GM19043 (cell line): ENCODE measurements around the gene COL4A2.
A peak's percentile ranks its signal among the peaks of the same experiment; 100 is the strongest.
"Not testable (repeated sequence)": the region's sequence is repeated elsewhere in the genome, so short reads cannot be mapped to it uniquely, and the experiment has no call there.

Experiments used
- ATAC-seq: cut with Tn5 transposase; IDR thresholded peaks from one replicate; pipeline ENCODE4 v1.9.1; 2021; ENCODE audit warnings: low read depth; ENCODE audit not compliant: unreplicated experiment

The COL4A2 gene

DNA sequence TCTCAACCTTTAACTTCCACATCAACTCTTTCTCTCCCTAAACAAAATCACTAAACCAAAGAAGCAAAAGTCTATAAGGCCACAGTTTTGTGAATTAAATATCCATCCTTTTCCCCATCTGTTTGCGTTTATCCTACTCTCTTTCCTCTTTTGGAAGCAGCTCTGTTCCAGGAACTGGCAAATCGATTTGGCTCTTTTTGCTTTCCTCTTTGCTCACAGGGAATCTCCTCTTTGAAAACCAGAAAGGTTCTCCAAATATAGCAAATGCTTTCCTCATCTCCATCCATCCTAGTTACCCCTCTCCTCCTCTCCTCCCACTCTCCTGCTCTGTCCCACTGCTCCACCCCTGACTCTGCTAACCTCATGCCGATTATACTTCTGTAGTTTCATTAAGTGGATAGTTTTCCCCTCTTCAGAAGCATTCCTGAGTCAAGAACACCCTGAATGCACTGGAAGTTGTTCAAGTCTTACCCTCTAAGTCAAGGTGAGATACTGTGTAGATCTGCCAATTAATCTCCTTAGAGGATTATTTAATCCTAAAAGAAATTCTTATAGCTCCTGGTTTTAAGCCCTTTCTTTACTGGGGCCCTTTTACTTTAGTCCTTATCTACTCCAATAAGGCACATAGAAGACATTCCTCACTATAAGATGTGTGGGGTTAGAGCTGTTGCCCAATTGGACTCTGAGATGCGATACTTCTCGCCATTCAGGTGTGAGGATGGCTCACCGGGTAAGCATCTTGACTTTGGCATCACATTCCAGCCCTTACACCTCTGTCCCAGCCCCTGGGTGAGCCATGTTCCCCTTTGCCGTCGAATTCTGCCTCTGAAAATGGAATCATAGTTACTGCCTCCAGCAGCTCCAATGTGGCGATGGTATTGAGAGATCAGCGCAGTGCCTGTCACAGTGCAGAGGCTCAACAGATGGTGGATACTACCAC, 67.6 kb downstream of the COL4A2 start:
- ATAC-seq, result no peak

DNA sequence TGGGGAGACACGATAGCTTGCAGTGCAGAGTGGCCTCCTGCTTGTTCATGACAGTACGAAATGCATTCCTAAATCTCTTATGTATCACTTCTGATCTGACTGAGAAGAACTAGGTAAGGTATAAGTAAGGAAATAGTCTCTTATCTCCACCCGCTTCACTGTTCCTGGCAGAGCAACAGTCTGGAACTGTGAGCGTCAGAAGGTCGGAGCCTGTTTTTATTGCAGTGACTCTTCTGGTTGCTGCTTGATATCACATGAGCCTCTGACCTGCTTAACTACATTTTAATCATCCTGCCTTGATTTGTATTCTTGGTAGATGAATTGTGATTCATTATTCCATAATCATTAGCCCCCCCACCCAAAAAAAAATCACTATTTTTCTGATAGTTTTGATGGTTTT, 69.0 kb downstream of the COL4A2 start:
- no peak for ATAC-seq

DNA sequence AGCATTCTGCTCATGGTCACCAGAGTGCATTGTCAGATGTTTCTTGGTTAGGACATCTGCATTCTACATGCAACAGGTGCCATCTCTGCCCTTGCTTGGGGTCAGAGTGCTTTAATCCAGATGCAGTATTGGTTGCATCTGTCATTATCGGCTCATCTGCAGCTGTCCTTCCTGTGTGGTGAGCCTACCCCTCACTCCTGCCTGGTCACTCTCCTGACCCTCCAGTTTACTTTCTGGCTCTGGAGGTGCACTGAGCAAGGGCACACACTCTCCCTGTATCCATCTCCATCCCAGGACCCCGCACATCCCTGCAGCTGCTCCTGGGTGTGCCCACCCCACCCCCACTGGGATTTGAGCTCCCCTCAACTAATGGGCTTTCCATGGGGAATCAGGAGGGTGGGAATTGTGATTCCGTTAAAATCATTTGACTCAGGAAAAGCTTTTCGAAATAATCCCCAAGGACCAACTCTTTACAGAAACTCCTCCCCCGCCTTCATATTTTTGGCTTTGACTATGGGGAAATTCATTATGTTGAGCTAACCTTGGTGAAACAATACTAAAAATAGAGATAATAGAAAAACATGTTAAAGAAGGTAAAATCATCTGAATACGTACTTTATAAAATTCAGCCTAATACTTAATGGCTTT, 70.2 kb downstream of the COL4A2 start:
- ATAC-seq, result no peak

DNA sequence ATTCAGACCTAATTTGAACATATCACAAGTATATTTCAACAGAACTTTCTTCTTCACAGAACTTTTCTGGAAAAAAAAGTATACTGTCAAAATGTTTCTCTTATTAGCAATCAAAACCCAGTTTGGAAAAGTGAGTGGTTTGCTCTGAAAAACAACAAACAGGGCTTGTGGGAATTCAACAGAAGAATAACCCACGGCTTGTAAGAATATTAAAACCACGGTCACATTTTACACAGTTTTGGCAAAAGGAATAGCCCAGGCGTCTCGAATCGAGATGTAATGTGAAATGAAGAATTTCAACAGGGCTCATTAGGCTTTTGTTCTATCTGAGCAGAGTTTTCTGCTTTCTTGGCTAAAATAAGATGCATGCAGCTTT, 70.7 kb downstream of the COL4A2 start:
- no peak for ATAC-seq

DNA sequence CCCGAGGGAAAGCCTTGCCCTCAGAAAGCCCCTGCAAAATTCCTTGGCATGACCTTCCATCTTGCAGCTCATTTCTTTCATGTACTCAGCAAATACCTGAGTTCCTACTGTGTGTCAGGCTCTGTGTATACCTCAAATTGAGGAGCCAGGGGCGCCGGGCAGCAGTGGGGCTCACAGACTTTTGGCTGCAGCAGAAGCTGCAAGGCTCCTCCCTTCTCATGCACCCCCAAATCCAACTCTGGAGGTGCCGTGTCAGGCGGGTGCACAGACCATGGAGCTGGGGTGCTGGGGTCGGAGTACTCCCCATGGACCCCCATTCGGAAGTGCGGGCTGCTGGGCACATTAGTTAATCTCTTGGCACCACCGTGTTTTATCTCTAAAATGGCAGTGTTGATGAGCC, 72.3 kb downstream of the COL4A2 start:
- ATAC-seq, result no peak

DNA sequence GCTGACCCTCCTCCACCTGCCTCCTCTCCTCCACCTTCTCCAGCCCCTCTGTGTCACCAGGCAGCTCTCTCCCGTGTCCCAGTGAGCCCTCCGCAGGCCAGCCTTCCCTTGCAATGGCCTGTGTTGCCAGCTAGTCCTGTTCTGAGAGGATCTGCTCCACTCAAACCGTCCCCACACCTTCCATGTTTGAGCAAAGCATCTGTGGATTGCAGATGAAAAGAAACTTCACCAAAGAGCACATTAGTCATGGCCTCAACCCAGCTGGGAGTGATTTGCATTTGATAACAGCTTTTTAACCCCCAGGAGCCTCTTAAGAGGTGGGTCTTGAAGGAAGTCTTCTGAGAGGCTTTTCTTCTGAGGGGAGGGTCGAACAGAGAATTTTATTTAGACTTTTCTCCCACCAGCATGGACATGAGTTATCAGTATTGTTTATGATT, 72.8 kb downstream of the COL4A2 start:
- ATAC-seq, result no peak

DNA sequence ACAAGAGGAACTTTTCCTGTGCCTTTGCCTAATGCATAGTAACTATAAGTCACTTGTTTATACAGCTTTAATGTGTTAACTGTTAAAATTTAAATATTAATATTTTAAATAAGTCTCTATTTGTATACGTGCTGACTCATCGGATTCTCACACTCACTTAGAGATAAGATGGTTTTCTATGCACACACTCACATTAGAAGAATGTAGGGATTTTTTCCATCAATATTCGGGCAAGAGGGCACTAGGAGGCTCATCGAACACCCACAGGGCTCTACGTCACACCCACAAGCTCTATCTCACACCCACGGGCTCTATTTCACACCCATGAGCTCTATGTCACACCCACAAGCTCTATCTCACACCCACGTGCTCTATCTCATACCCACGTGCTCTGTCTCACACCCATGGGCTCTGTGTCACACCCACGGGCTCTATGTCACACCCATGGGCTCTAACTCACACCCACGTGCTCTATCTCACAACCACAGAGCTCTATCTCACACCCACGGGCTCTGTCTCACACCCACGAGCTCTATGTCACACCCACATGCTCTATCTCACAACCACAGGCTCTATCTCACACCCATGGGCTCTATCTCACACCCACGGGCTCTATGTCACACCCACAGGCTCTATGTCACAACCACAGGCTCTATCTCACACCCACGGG, 73.4 kb downstream of the COL4A2 start:
- no peak for ATAC-seq

DNA sequence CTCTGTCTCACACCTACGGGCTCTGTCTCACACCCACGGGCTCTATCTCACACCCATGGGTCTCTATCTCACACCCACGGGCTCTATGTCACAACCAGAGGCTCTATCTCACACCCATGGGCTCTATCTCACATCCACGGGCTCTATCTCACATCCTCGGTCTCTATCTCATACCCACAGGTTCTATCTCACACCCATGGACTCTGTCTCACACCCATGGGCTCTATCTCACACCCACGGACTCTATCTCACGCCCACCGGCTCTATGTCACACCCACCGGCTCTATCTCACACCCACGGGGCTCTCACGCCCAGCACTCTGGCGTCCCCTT, 73.9 kb downstream of the COL4A2 start:
- ATAC-seq, result no peak

DNA sequence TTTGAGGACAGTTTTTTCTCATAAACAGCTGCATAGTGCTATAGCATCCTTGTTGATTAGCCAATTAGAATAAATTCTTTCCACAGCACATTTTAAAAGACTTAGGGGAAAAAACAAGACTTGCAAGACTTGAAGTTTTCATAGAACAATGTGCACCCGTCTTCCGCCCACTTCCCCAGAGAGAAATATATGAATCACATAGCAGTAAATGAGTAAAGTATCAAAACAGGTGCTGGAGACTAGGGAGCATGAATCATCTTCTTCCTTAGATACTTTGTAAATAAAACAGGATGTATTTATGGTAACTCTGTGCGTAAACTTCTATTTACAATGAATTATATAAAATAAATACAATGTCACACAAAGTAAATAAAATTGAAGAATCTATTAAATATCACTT, 75.1 kb downstream of the COL4A2 start:
- no peak for ATAC-seq

DNA sequence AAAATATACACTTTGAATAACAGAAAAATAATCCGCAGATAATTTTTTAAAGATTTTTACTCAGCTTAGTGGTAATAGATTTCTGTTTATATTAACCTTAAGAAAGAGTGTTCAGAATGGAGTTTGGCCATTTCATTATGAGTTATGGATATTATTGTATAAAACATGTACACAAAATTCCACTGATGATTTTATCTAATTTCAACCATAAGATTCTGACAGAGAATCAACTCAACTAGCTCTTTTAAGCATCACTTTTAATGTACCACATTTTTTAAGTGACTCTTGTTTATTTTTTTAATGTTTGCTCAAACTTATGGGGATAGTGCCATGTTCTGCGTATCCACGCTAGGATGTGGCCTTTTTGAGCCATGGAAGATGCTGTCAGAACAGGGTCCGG, 75.7 kb downstream of the COL4A2 start:
- no peak for ATAC-seq

DNA sequence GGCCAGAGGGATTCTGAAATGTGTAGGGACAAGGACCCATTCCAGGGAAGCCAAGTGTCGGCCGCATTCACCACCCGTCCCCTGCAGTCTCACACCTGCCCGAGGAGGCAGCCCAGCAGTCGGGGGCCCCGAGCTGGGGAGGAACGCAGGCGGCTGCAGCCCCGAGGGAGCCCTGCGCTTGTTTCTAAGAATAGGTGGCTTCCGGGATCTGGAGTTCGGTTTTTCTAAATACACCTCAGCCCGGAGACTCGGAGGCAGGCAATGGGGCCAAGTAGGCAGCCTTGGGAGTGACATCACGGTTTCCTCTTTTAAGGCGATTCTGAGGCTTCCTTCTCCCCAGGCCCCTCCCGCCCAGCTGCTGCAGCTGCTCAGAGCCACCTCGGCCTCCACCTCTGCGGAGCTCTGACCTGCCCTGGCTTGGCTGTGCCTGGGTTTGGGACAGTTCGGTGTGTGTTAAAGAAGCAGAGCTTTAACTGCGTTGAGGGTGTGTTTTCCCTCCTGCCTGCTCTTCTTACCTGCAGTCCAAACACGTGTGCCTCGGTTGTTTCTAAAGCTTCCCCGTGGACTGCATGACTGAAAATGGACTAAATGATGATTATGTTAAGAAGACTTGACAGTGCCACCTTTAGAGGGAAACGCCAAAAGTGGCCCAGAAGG, 80.5 kb downstream of the COL4A2 start:
- peak; percentile 95 for ATAC-seq

DNA sequence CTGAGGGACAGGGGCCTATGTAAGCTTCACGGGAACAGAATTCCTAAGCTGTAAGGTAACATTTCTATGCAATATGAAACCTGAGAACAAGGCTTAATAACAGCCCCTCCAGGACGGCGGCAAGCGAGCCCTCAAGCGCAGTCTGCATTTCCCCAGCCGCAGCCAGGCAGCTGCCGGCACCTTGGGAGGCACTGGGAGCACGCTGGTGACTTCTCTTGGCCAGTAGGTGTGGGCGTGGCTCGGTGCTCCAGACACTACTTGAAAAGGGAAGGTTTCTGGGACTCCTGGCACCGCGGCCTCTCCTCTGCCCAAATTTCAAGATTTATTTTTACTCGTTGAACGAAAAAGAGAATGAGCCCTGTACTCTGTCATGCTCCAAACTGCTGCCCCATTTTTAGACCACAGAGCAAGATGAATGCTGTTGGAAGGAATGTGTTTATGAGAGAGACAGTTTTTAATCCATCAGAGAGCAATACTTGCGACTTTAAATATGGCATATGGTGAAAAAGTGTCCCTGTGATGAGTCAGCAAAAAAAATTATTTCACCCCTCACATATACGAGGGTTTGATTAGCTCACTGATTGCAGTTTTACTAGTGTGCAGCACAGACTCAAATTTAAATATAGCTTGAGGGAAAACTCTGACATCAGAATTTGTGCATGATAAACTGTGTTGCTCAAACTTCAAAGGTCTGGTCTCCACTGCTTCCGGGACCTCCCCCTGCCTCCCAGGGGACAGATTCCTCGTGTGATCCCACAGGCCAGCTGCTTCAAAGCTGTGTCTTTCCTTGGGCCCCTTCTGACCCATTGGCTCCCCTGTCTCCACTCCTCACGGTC, 81.2 kb downstream of the COL4A2 start:
- ATAC-seq, result no peak

DNA sequence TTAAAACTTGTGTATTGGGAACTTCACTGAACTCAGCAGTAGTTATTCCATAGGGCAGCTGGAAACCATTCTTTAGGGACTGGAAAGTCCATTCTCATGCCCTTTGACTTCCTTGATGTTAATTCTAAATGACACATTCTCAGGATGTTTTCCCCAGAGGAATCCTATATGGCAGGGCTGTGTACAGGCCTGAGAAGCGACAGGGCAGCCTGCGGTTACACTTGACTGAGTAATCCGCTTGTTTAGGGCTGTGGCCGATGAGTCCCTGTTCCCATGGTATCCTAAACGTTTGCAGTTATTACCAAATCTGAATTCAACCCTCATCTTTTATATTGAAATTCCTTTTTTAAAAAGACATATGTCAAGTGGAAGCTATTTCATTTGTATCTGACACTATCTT, 83.5 kb downstream of the COL4A2 start:
- no peak for ATAC-seq

DNA sequence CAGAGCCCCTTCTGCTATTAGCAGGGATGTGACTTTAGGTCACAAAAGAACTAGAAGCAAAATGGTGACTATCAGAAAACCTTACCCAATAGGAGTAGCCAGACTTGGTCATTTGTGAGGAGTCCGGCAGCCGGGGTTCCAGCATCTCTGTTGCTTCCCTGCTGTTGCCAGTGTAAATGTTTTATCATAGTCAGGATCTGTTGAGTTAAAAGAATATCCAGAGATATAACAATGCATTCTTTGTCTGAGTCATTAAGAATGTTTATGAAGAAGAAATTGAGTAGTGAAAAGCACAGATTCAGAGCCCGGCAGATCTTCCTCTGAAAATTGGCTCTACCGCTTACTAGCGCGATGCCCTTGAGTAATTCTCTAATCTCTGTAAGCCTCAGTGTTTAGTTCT, 84.2 kb downstream of the COL4A2 start:
- no peak for ATAC-seq

DNA sequence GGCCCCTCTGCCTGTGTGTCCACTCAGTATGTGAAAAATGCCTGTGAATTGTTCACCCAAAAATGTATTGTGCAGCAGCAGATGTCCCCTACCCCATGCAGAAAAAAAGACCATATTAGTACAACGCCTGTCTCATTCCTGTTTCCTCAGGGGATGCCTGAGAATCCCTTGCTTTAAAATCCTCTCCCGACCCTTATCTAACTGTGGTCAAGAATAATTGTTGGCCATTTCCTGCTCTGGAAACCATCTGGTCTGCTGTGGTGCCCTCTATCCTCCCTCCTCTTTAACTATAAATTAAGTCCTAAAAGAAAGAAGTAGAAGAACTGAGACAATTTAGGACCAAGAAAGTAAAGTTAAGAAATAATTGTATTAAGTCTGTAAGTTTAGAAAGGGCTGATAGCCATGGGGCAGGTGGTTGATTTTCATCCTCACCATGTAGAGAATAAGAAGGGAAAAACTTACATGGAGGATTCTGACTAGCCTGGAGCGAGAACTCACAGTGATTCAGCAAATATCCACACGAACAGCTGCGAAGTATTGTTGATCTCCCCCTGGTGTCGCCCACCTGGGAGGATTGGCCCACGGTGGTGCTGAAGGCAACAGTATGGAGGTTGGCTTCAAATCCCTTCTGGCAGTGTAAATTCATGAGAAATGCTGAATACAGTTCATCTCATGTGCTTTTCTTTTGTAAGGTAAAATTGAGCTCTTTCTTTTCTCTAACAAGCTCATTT, 85.6 kb downstream of the COL4A2 start:
- no peak for ATAC-seq

DNA sequence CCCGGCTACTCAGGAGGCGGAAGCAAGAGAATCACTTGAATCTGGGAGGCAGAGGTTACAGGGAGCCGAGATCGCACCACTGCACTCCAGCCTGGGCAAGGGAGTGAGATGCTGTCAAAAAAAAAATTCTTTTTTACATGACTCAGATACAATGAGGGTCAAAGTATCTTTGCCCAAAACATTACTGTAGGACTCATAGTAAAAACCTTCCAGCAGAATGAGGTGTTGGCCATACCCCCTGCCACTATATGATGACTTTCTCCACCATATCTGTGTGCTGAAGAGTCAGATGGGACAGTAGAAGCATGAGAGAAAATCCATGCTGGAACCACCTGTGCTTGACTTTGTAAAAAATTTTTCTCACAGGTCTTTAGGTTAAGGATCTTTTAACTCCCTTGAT, 86.7 kb downstream of the COL4A2 start:
- ATAC-seq, result no peak

DNA sequence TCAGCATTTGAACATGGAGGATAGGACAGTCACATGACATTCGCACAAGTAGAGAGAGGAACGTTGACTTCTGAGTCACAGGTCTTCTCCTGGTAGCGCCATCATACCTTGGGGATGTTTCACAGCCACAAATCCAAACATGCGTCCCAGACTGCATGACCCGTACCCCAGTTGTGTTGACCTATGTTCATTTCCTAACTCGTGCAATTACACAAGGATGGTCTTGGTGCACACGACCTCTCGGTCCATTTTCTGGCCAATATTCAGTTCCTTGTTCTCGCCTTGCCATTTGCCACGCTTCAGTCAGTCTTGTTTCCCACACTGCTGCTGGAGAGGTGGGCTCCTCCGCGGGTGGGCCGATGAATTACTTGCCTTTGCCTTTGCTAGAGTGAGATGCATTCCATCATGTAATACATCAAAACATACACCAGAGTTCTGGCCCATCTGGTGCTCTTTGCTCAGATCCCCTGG, 87.3 kb downstream of the COL4A2 start:
- ATAC-seq, result no peak

DNA sequence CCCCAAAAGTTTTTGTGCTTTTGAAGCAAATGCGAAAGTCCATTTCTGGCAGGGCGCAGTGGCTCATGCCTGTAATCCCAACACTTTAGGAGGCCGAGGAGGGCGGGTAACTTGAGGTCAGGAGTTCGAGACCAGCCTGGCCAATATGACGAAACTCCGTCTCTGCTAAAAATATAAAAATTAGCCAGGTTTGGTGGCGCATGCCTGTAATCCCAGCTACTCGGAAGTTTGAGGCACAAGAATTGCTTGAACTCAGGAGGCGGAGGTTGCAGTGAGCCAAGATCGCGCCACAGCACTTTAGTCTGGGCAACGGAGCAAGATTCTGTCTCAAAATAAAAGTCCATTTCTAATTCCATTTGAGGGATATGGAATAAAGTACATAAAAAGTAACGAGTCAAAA, 88.5 kb downstream of the COL4A2 start:
- ATAC-seq, result not testable (repeated sequence)

DNA sequence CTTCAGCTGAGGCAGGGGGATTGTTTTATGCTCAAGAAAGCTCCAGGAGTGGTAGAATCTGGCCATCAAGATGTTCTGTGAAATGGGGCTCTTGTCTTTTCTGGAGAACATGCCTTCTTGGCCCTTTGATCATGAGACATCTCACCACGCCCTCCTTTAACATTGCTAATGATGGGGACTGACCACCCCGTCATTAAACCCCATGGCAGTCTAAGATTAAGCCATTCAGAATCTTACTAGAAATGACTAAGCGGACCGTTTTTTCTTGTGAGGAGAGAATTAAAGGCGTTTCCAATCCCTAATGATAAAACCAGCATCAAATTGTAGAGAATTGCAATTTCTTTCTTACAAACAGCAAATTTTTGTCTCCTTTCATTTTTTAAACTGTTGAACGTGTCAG, 89.4 kb downstream of the COL4A2 start:
- no peak for ATAC-seq
